Ishikawa (cell line): ENCODE results near the gene ITIH3.

Experiments
- EP300 ChIP-seq: IDR thresholded peaks from 2 replicates; pipeline ENCODE4 v1.6.1; 2012; ENCODE audit warnings: borderline replicate concordance
- ZBTB7A ChIP-seq: IDR thresholded peaks from 2 replicates; pipeline ENCODE4 v1.6.1; 2012; ENCODE audit warnings: low read depth

DNA sequence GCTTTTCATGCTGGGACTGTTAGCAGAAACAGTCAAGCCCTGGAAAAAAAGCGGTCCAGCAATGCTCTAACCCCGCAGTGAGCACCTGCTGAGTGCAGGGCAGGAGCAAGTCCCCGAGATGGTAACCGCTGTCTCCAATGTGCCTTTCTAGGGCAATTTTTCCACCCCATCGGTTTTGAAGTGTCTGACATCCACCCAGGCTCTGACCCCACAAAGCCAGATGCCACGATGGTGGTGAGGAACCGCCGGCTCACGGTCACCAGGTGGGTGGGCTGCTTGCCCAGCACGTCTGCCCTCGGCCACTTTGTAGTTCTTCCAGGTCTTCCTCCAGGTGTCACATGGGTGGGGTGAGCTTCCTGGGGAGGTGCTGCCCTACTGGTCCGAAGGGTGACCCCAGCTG, 3.2 kb upstream of the ITIH3 start:
- no peak for TF ChIP-seq ZBTB7A
- TF ChIP-seq EP300: no peak
